ENCODE data around the gene DIDO1.
"Not testable (repeated sequence)": the region's sequence is repeated elsewhere in the genome, so short reads cannot be mapped to it uniquely, and the experiment has no call there.

Gene DIDO1

GRCh38 chr20:62875419-62876361 lies 50.6 kb downstream of the DIDO1 start:
- no peak for DNase-seq

GRCh38 chr20:62874964-62875344 lies 51.4 kb downstream of the DIDO1 start:
- DNase-seq = no peak

- DNase-seq = peak; percentile 23
These were observed 52.6 kb downstream of the DIDO1 start for GRCh38 chr20:62873681-62874031.

- no peak for DNase-seq
These were observed 53.0 kb downstream of the DIDO1 start for GRCh38 chr20:62873280-62873679.

GRCh38 chr20:62872862-62873261 lies 53.4 kb downstream of the DIDO1 start:
- no peak for DNase-seq

GRCh38 chr20:62872184-62872847 lies 54.0 kb downstream of the DIDO1 start:
- no peak for DNase-seq

GRCh38 chr20:62864207-62864606 lies 62.1 kb downstream of the DIDO1 start:
- no peak for DNase-seq

GRCh38 chr20:62861726-62862336 lies 64.5 kb downstream of the DIDO1 start, which contains the start of gene TCFL5:
Gene TCFL5 (minus strand): TSS chr20:62861822. CDS start chr20:62861670, 152 bp downstream.
- peak; percentile 84 for DNase-seq

- peak; percentile 27 for DNase-seq
These were observed 65.2 kb downstream of the DIDO1 start for GRCh38 chr20:62860924-62861691.

GRCh38 chr20:62860391-62860923 lies 65.8 kb downstream of the DIDO1 start:
- no peak for DNase-seq

GRCh38 chr20:62859721-62860120 lies 66.6 kb downstream of the DIDO1 start:
- DNase-seq = no peak

- no peak for DNase-seq
These were observed 68.1 kb downstream of the DIDO1 start for GRCh38 chr20:62858058-62858830.

GRCh38 chr20:62856931-62857619 lies 69.2 kb downstream of the DIDO1 start:
- no peak for DNase-seq

GRCh38 chr20:62855120-62855519 lies 71.2 kb downstream of the DIDO1 start:
- DNase-seq = no peak

- no peak for DNase-seq
These were observed 72.2 kb downstream of the DIDO1 start for GRCh38 chr20:62854121-62854520.

GRCh38 chr20:62853304-62853703 lies 73.0 kb downstream of the DIDO1 start:
- DNase-seq = not testable (repeated sequence)

- DNase-seq = no peak
These were observed 73.5 kb downstream of the DIDO1 start for GRCh38 chr20:62852841-62853240.

- no peak for DNase-seq
These were observed 74.1 kb downstream of the DIDO1 start for GRCh38 chr20:62852196-62852595.

- DNase-seq = no peak
These were observed 75.9 kb downstream of the DIDO1 start for GRCh38 chr20:62850333-62850974.

- no peak for DNase-seq
These were observed 76.9 kb downstream of the DIDO1 start for GRCh38 chr20:62849431-62849830.

- not testable (repeated sequence) for DNase-seq
These were observed 77.4 kb downstream of the DIDO1 start for GRCh38 chr20:62848917-62849316.
